Activated CD8-positive, alpha-beta memory T cell treated with anti-CD3 and anti-CD28 coated beads, Interleukin-2, amount 10 ng/mL, durations not matched to agents 7 days and 5 days (primary cell): Measurements from ENCODE around the gene MAP2K4. TPM values are rescaled to one million over a fixed set of nuclear protein-coding genes. Genes with fewer than 3 reads are reported as not detected.
A peak's percentile ranks its signal among the peaks of the same experiment; 100 is the strongest.
"Not testable (repeated sequence)": the region's sequence is repeated elsewhere in the genome, so short reads cannot be mapped to it uniquely, and the experiment has no call there.

Experiments
- ATAC-seq: fragments of 150-1000 bp; cut with Tn5 transposase; one replicate; pipeline ENCODE4 v1.10.0; 2021; ENCODE audit warnings: moderate library complexity
- CTCF ChIA-PET: fragments of 350-600 bp; sonication (Branson Sonifier 250); formaldehyde crosslinking; loops from one replicate; lab custom pipeline; 2021; ENCODE audit warnings: antibody characterized with exemption; lab: Charles Lee
- DNase-seq: peaks from one replicate; pipeline ENCODE4 v3.0.0-alpha.2; 2020
- H3K27ac Mint-ChIP-seq: one replicate; pipeline ENCODE4 v1.8.0; 2021; ENCODE audit warnings: mild to moderate bottlenecking, mixed read lengths
- H3K27me3 Mint-ChIP-seq: one replicate; pipeline ENCODE4 v1.8.0; 2021; ENCODE audit warnings: mixed read lengths
- H3K36me3 Mint-ChIP-seq: one replicate; pipeline ENCODE4 v1.8.0; 2021; ENCODE audit warnings: mild to moderate bottlenecking, mixed read lengths
- H3K4me1 Mint-ChIP-seq: one replicate; pipeline ENCODE4 v1.8.0; 2021; ENCODE audit warnings: mixed read lengths
- H3K4me3 Mint-ChIP-seq: one replicate; pipeline ENCODE4 v1.8.0; 2021; ENCODE audit warnings: mild to moderate bottlenecking, moderate library complexity, mixed read lengths
- H3K9me3 Mint-ChIP-seq: one replicate; pipeline ENCODE4 v1.8.0; 2022; ENCODE audit warnings: low read depth, mixed read lengths
- total RNA-seq, 2 experiments: library from RNA; stranded (reverse); gene quantifications; one replicate each; pipeline ENCODE4 v1.2.3, GENCODE V29; 2021

The MAP2K4 gene
- total RNA-seq = 10 to 100 TPM; 22.1 to 29.9 TPM

- Mint-ChIP-seq H3K27me3 (peaks cover 8% of the 10 kb centered on the region), H3K27ac (peak within 1 kb of the TSS; percentile 74), H3K36me3 (peaks cover 4% of the 10 kb centered on the region), H3K9me3 (no peaks in the 10 kb centered on the region), H3K4me3 (peak within 1 kb of the TSS; percentile 75), H3K4me1 (peaks cover 27% of the 10 kb centered on the region)
- ATAC-seq = peak; percentile 96
- CTCF ChIA-PET = interaction anchor here (0.6 to 2.3 kb wide), 6 partner anchors 11 to 116 kb away, joined by 3 to 14 read pairs (median 4); partner anchors contain the start of gene ZNF18
- peak; percentile 93 for DNase-seq
Observed at GRCh38 chr17:12020642-12021622, at the start of gene MAP2K4. TSS of gene MAP2K4 (plus strand) at chr17:12020877. CDS start at chr17:12020887, 10 bp downstream.

GRCh38 chr17:11972741-11973140, 47.9 kb upstream of the MAP2K4 start:
- H3K36me3 Mint-ChIP-seq = peaks cover 14% of the 10 kb centered on the region
- CTCF ChIA-PET, H3K4me1 Mint-ChIP-seq, DNase-seq, ATAC-seq, H3K27ac Mint-ChIP-seq, H3K9me3 Mint-ChIP-seq, H3K4me3 Mint-ChIP-seq, H3K27me3 Mint-ChIP-seq: not testable (repeated sequence)

GRCh38 chr17:11979795-11980194, 40.9 kb upstream of the MAP2K4 start:
- Mint-ChIP-seq H3K36me3 (peaks cover 44% of the 10 kb centered on the region), H3K27ac (no peak overlapping the region), H3K9me3 (no peaks in the 10 kb centered on the region), H3K4me3 (no peak overlapping the region), H3K27me3 (no peaks in the 10 kb centered on the region), H3K4me1 (no peaks in the 10 kb centered on the region)
- DNase-seq (no peak), ATAC-seq (no peak)
- CTCF ChIA-PET = no interaction called here

GRCh38 chr17:11980813-11981212, 39.9 kb upstream of the MAP2K4 start:
- no peak overlapping the region for H3K4me3 Mint-ChIP-seq
- H3K9me3 Mint-ChIP-seq = no peaks in the 10 kb centered on the region
- H3K36me3 Mint-ChIP-seq = peaks cover 43% of the 10 kb centered on the region
- H3K27ac Mint-ChIP-seq = no peak overlapping the region
- H3K4me1 Mint-ChIP-seq = no peaks in the 10 kb centered on the region
- CTCF ChIA-PET = interaction anchor here (1.1 kb wide), 1 partner anchor 17 kb away, joined by 3 read pairs; the partner anchor contains the start of gene ZNF18
- ATAC-seq (no peak), DNase-seq (no peak)
- no peaks in the 10 kb centered on the region for H3K27me3 Mint-ChIP-seq

GRCh38 chr17:11981862-11982261, 38.8 kb upstream of the MAP2K4 start:
- Mint-ChIP-seq H3K36me3 (peaks cover 39% of the 10 kb centered on the region), H3K4me3 (no peak overlapping the region), H3K27ac (no peak overlapping the region), H3K4me1 (no peaks in the 10 kb centered on the region), H3K27me3 (no peaks in the 10 kb centered on the region), H3K9me3 (no peaks in the 10 kb centered on the region)
- ATAC-seq (no peak), DNase-seq (no peak)
- CTCF ChIA-PET = interaction anchor here (1.0 to 1.2 kb wide), 3 partner anchors 16 to 158 kb away, joined by 3 read pairs; partner anchors contain the start of gene ZNF18

- DNase-seq = no peak
- Mint-ChIP-seq H3K4me1 (no peaks in the 10 kb centered on the region), H3K27ac (no peak overlapping the region), H3K27me3 (no peaks in the 10 kb centered on the region), H3K36me3 (peaks cover 31% of the 10 kb centered on the region), H3K9me3 (no peaks in the 10 kb centered on the region), H3K4me3 (no peak overlapping the region)
- CTCF ChIA-PET = interaction anchor here (2.1 kb wide), 1 partner anchor 11 kb away, joined by 6 read pairs; the partner anchor contains the start of gene ZNF18
- no peak for ATAC-seq
Observed at GRCh38 chr17:11986179-11986941, 34.3 kb upstream of the MAP2K4 start.

- Mint-ChIP-seq H3K27ac (no peak overlapping the region), H3K9me3 (no peaks in the 10 kb centered on the region), H3K27me3 (no peaks in the 10 kb centered on the region), H3K36me3 (peaks cover 31% of the 10 kb centered on the region), H3K4me1 (no peaks in the 10 kb centered on the region), H3K4me3 (no peak overlapping the region)
- CTCF ChIA-PET = interaction anchor here (2.1 kb wide), 1 partner anchor 10 kb away, joined by 6 read pairs; the partner anchor contains the start of gene ZNF18
- DNase-seq (no peak), ATAC-seq (no peak)
Observed at GRCh38 chr17:11986942-11987329, 33.7 kb upstream of the MAP2K4 start.

- H3K36me3 Mint-ChIP-seq = peaks cover 27% of the 10 kb centered on the region
- no peak overlapping the region for H3K27ac Mint-ChIP-seq
- H3K9me3 Mint-ChIP-seq = no peaks in the 10 kb centered on the region
- CTCF ChIA-PET = no interaction called here
- no peak for ATAC-seq
- H3K4me3 Mint-ChIP-seq = no peak overlapping the region
- no peaks in the 10 kb centered on the region for H3K27me3 Mint-ChIP-seq
- peaks cover 7% of the 10 kb centered on the region for H3K4me1 Mint-ChIP-seq
- DNase-seq = no peak
Observed at GRCh38 chr17:11990363-11990983, 30.2 kb upstream of the MAP2K4 start.

- CTCF ChIA-PET = no interaction called here
- H3K9me3 Mint-ChIP-seq = no peaks in the 10 kb centered on the region
- H3K27me3 Mint-ChIP-seq = no peaks in the 10 kb centered on the region
- H3K4me1 Mint-ChIP-seq = peaks cover 12% of the 10 kb centered on the region
- no peak overlapping the region for H3K4me3 Mint-ChIP-seq
- peaks cover 27% of the 10 kb centered on the region for H3K36me3 Mint-ChIP-seq
- no peak for DNase-seq
- H3K27ac Mint-ChIP-seq = no peak overlapping the region
- no peak for ATAC-seq
Observed at GRCh38 chr17:11991461-11991860, 29.2 kb upstream of the MAP2K4 start.

- Mint-ChIP-seq H3K4me1 (peaks cover 21% of the 10 kb centered on the region), H3K9me3 (no peaks in the 10 kb centered on the region), H3K36me3 (peaks cover 12% of the 10 kb centered on the region), H3K4me3 (peak overlapping the region; percentile 95), H3K27me3 (no peaks in the 10 kb centered on the region), H3K27ac (peak overlapping the region; percentile 88)
- CTCF ChIA-PET = interaction anchor here (0.7 to 2.7 kb wide), 8 partner anchors 9 to 1035 kb away, joined by 3 to 14 read pairs (median 4); partner anchors contain the start of gene MAP2K4
- DNase-seq (peak; percentile 73), ATAC-seq (peak; percentile 45)
Observed at GRCh38 chr17:11996722-11997146, 23.9 kb upstream of the MAP2K4 start.

- H3K4me1 Mint-ChIP-seq = peaks cover 21% of the 10 kb centered on the region
- CTCF ChIA-PET = interaction anchor here (0.6 to 2.7 kb wide), 10 partner anchors 9 to 1034 kb away, joined by 3 to 14 read pairs (median 4); partner anchors contain the start of gene MAP2K4
- H3K27me3 Mint-ChIP-seq = no peaks in the 10 kb centered on the region
- peak; percentile 99 for ATAC-seq
- H3K36me3 Mint-ChIP-seq = peaks cover 11% of the 10 kb centered on the region
- peak; percentile 97 for DNase-seq
- peak within 1 kb of the TSS; percentile 91 for H3K27ac Mint-ChIP-seq
- H3K4me3 Mint-ChIP-seq = peak within 1 kb of the TSS; percentile 95
- H3K9me3 Mint-ChIP-seq = no peaks in the 10 kb centered on the region
Observed at GRCh38 chr17:11997147-11997971, 23.3 kb upstream of the MAP2K4 start, which contains the start of gene ZNF18. TSS of gene ZNF18 (minus strand) at chr17:11997475. CDS start at chr17:11992829, 4,646 bp downstream.

GRCh38 chr17:11997972-11998233, 22.8 kb upstream of the MAP2K4 start:
- peak overlapping the region; percentile 91 for H3K27ac Mint-ChIP-seq
- CTCF ChIA-PET = interaction anchor here (0.6 to 2.7 kb wide), 4 partner anchors 12 to 34 kb away, joined by 3 to 14 read pairs (median 4); partner anchors contain the start of gene MAP2K4
- peaks cover 6% of the 10 kb centered on the region for H3K36me3 Mint-ChIP-seq
- no peaks in the 10 kb centered on the region for H3K9me3 Mint-ChIP-seq
- H3K27me3 Mint-ChIP-seq = no peaks in the 10 kb centered on the region
- no peak for DNase-seq
- peak overlapping the region; percentile 95 for H3K4me3 Mint-ChIP-seq
- ATAC-seq = no peak
- peaks cover 21% of the 10 kb centered on the region for H3K4me1 Mint-ChIP-seq
